GM18499 (cell line): Measurements from ENCODE around the gene ZNF367.

Source experiments
- ATAC-seq: cut with Tn5 transposase; IDR thresholded peaks from one replicate; pipeline ENCODE4 v1.9.1; 2021; ENCODE audit warnings: moderate number of reproducible peaks; ENCODE audit not compliant: insufficient read depth, unreplicated experiment

ZNF367 gene

GRCh38 chr9:96418083-96418919, at the start of gene ZNF367:
TSS of gene ZNF367 (minus strand) at chr9:96418370. CDS start at chr9:96418032, 338 bp downstream.
- ATAC-seq = peak; percentile 32

DNA sequence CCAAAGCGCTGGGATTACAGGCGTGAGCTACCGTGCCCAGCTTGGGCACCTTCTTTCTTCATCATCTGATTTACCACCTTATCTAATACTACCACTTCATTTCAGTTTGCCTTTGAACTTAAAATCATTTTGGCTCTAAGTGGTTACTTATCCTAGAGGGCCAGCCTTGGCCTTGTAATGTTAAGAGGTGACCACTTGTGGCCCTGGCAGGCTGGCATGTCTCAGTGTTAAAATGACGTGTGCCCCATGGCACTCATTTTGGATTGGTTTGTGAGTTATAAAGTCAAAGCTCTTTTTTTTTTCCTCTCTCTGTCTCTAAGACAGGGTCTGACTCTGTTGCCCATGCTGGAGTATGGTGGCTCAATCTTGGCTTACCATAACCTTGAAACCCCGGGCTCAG, 49.6 kb upstream of the ZNF367 start:
- ATAC-seq = no peak

GRCh38 chr9:96464426-96464825, 46.3 kb upstream of the ZNF367 start:
- no peak for ATAC-seq

- ATAC-seq = no peak
These were observed 44.4 kb upstream of the ZNF367 start for GRCh38 chr9:96462541-96462940.

DNA sequence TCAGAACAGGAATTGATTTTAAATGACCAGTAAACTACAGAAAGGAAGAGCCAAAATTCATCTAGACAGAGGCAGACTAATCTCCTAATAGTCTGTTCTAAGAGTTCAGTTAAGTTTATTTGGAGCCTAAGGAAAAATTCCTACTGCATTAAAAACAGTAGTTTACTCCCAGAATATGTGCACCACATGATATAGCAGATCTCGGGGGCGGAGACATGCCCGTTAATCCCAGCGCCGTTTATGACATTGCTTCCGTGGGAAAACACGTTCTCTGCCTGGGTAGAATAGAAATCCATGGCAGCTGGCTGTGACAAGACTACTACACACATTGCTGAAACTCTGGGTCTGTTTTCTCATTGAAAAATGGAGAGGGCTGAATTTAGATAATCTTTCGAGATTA, 43.2 kb upstream of the ZNF367 start:
- ATAC-seq = no peak

DNA sequence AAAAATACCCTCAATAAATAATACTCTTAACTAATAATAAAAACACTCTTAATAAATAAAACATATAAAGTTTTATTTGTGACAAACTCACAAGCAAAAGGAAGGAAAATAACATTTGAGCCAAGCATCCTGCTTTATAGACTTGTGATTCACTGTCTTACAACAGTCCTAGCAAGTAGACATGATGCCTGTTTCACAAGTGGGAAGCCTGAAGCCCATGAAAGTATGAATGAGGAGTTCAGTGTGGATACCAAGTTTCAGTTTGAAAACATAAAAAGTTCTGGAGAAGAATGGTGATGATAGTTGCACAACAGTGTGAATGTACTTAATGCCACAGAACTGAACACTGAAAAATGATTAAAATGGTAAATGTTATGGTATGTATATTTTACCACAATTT, 42.7 kb upstream of the ZNF367 start:
- no peak for ATAC-seq

GRCh38 chr9:96460470-96460869, 42.3 kb upstream of the ZNF367 start:
- ATAC-seq = no peak

- ATAC-seq = no peak
These were observed 41.3 kb upstream of the ZNF367 start for GRCh38 chr9:96459268-96460007.

GRCh38 chr9:96458226-96458625, 40.1 kb upstream of the ZNF367 start:
- no peak for ATAC-seq

GRCh38 chr9:96457266-96457665, 39.1 kb upstream of the ZNF367 start:
- ATAC-seq = no peak

DNA sequence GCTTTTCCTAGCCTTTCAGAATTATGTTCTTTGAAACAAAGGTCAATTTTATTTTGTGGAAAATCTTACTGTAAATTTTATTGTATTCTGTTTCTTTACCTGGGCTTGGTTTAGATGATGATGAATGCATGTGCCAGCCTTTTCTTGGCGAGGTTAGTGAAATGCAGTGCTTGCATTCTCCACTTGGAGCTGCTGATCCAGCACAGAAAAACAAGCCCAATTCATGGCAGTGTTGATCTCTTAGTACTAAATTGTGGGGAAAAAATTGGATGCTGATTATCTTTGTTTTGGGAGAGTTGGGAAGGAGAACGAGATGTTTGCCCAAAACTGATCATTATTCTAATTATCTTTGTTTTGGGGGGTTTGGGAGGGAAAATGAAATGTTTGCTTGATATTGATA, 35.5 kb upstream of the ZNF367 start:
- ATAC-seq = no peak

DNA sequence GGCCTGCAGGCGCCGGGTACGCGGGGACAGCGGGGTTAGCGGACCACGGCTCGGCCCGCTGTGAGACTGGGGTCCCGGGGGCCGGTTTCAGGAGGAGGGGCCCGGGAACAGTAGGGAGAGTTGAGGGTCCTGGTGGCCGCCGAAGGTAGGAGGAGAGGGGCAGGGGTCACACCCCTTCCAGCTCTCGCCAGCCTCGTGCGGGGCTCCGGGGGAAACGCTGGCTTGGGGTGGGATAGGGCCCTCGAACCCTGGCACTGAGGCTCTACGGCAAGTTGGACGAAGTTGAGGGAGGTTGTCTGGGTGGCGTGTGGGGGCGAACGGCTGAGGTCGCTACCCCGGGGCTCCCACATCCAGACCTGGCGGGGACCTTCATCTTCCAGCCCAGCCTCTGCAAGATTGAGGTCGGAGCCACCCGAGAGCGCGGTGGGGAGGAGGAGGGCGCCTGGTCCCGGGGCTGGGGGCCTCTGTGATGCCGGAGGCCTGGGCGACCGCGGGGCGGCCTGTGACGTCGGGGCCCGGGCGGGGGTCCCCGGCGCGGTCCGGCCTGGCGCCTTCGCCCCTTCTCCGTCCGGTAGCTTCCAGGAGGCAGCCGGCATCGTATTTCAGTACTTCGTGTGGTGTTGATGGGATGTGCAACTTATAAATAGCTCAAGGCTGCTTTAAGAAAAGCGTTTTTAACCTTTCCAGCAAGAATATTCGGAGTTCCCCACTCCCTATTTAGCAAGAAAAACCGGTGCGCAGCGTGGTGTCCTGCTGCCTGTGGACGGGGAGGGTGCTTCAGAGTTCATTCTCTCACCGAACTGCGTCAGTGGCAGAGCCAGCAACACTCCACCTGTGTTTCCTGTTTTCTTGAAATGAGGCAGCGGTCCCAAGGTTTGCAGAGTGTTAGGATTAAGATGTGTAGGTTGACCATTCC, 32.7 kb upstream of the ZNF367 start:
- peak; percentile 6 for ATAC-seq

- peak; percentile 51 for ATAC-seq
These were observed 31.9 kb upstream of the ZNF367 start, which contains the start of gene HABP4 for GRCh38 chr9:96449845-96450612. TSS of gene HABP4 (plus strand) at chr9:96450169. CDS start at chr9:96450280, 111 bp downstream.

DNA sequence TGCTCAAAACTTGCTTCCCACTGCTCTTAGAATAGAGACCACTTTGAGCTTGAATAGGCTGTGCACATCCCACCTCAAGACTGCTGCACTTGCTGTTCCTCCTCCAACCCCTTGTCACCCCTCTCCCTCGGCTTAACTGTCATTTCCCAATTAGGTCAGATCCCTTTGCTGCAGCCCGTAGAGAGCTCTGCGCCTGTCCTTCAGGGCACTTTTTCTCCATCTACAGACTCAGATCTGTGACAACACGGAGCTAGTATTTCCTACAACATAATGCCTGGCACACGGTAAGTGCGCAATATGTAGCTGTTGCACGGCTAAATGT, 31.3 kb upstream of the ZNF367 start:
- peak; percentile 17 for ATAC-seq

DNA sequence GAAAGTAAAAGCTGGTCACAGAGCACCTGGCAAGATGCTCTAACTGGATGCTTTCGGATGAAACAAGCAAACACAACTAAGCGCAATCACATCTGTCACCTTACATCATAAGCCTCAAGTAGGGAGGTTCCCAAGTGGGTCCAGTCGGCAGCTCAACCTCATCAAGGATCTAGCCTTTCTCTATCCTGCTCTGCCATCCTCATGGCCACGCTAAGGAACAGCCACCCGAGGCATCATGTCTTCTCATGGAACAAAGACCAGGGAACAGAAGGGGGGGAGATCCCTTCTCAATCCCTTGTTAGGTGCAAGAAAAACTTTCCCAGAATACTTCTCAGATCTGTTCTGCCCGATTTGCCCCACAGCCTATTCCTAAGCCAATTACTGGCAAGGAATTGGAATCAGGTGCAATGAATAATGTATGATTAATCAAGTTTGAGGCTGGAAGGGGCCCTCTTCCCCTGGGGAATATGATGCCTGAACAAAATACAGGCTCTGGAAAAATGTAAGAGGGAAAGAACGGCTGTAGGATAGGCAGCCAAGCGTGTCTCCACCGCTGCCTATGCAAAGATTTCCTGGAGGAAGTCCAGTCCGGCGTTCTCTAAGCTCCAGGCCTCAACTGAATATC, 30.5 kb upstream of the ZNF367 start:
- no peak for ATAC-seq

- no peak for ATAC-seq
These were observed 29.2 kb upstream of the ZNF367 start for GRCh38 chr9:96447406-96447805.

DNA sequence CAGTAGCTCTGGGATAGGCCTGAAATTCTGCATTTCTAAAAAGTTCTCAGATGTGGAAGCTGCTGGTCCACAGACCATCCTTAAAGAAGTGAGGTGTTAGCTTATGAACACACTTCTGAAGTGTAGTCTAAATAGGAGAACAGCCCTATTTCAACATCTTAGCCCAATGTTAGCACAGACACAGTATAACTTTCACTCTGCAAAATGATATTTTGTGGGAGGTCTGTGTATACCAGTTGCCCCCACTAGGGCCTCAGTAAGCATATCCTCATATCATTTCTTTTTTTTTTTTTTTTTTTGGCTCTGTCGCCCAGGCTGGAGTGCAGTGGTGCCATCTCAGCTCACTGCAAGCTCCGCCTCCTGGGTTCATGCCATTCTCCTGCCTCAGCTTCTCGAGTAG, 24.3 kb upstream of the ZNF367 start:
- ATAC-seq = no peak

GRCh38 chr9:96441798-96442445, 23.8 kb upstream of the ZNF367 start:
- no peak for ATAC-seq

DNA sequence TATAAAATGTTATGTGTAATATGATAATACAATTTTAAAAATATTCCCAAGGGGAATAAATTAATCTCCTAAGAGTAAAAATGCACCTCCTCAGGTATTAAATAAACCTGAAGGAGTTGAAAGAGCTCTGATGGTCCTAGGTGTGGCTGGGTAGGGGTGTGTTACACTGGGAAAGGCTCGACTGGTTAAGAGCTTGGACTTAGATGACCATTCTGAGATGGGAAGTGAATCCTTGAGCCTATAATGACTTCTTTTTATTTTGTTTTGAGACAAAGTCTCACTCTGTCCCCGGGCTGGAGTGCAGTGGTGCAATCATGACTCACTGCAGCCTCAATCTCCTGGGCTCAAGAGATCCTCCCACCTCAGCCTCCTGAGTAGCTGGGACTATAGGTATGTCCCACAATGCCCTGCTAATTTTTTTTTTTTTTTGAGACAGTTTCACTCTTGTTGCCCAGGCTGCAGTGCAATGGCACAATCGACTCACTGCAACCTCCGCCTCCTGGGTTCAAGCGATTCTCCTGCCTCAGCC, 22.6 kb upstream of the ZNF367 start:
- no peak for ATAC-seq
